Naive B cell (primary cell): Measurements from ENCODE around the gene PCGF3. TPM values are rescaled to one million over a fixed set of nuclear protein-coding genes. Genes with fewer than 3 reads are reported as not detected.
"Not testable (repeated sequence)": the region's sequence is repeated elsewhere in the genome, so short reads cannot be mapped to it uniquely, and the experiment has no call there.

Source experiments
- ATAC-seq, 2 donors: fragments of 150-1000 bp; cut with Tn5 transposase; 2 replicates each; pipeline ENCODE4 v1.10.0; 2021; ENCODE audit warnings: low read depth in 2 of 2, mild to moderate bottlenecking in 2 of 2, moderate library complexity in 2 of 2
- DNase-seq: peaks from one replicate; pipeline ENCODE4 v3.0.0; 2022
- H3K27ac Mint-ChIP-seq, 6 donors: one replicate each; pipeline ENCODE4 v1.8.0; 2020 to 2022; ENCODE audit warnings: mild to moderate bottlenecking in 6 of 6, mixed read lengths in 6 of 6, moderate library complexity in 5 of 6, inconsistent platforms in 2 of 6
- H3K27me3 Mint-ChIP-seq, 3 donors: one replicate each; pipeline ENCODE4 v1.8.0; 2021 to 2022; ENCODE audit warnings: mixed read lengths in 3 of 3, mild to moderate bottlenecking in 1 of 3
- H3K36me3 Mint-ChIP-seq, 2 donors: one replicate each; pipeline ENCODE4 v1.8.0; 2020 to 2022; ENCODE audit warnings: mixed read lengths in 2 of 2, inconsistent platforms in 1 of 2, mild to moderate bottlenecking in 1 of 2
- H3K4me1 Mint-ChIP-seq, 3 donors: one replicate each; pipeline ENCODE4 v1.8.0; 2020 to 2022; ENCODE audit warnings: mixed read lengths in 3 of 3, inconsistent platforms in 1 of 3, mild to moderate bottlenecking in 1 of 3, moderate library complexity in 1 of 3
- H3K4me3 Mint-ChIP-seq, 8 donors: one replicate each; pipeline ENCODE4 v1.8.0; 2020 to 2022; ENCODE audit warnings: mild to moderate bottlenecking in 8 of 8, mixed read lengths in 8 of 8, moderate library complexity in 8 of 8, inconsistent platforms in 2 of 8
- H3K9me3 Mint-ChIP-seq, 7 donors: one replicate each; pipeline ENCODE4 v1.8.0; 2020 to 2022; ENCODE audit warnings: mixed read lengths in 7 of 7, mild to moderate bottlenecking in 5 of 7, inconsistent platforms in 2 of 7, moderate library complexity in 1 of 7
- polyA plus RNA-seq, 6 donors: library from polyadenylated mRNA; unstranded; fragments of 300-500 nt; fragmentation: Illumina TruSeq; gene quantifications; one replicate each; pipeline ENCODE4 v1.2.3, GENCODE V29; 2021; ENCODE audit warnings: low read depth in 6 of 6

Gene PCGF3
- polyA plus RNA-seq, 6 donors from 2014 or later = 5.6 to 9.5 (median 7.1) TPM

- H3K4me1 Mint-ChIP-seq = peaks cover 12 to 40% (median 17%) of the 10 kb centered on the region in 3 donors
- H3K27ac Mint-ChIP-seq = peak overlapping the region; percentile 44 to 91 (median 82)
- peak; percentile 75 for DNase-seq
- H3K27me3 Mint-ChIP-seq = no peaks in the 10 kb centered on the region
- H3K9me3 Mint-ChIP-seq = peaks cover 0 to 5% (median 0%) of the 10 kb centered on the region in 7 donors
- peak overlapping the region; percentile 82 to 92 (median 87) for H3K4me3 Mint-ChIP-seq
- peak; percentile 88 to 91 for ATAC-seq
- H3K36me3 Mint-ChIP-seq = peaks cover 0 to 16% of the 10 kb centered on the region in 2 donors
Measured at GRCh38 chr4:663438-664428, 41.9 kb upstream of the PCGF3 start.

- peak overlapping the region in 3 of 6 donors; percentile 24 to 83 (median 80) for H3K27ac Mint-ChIP-seq
- H3K4me1 Mint-ChIP-seq = peaks cover 12 to 34% (median 16%) of the 10 kb centered on the region in 3 donors
- peaks cover 0 to 15% of the 10 kb centered on the region in 2 donors for H3K36me3 Mint-ChIP-seq
- peaks cover 0 to 5% (median 0%) of the 10 kb centered on the region in 7 donors for H3K9me3 Mint-ChIP-seq
- DNase-seq (no peak), ATAC-seq (no peak)
- peak overlapping the region; percentile 81 to 92 (median 84) for H3K4me3 Mint-ChIP-seq
- no peaks in the 10 kb centered on the region for H3K27me3 Mint-ChIP-seq
Measured at GRCh38 chr4:664713-665231, 40.9 kb upstream of the PCGF3 start.

DNA sequence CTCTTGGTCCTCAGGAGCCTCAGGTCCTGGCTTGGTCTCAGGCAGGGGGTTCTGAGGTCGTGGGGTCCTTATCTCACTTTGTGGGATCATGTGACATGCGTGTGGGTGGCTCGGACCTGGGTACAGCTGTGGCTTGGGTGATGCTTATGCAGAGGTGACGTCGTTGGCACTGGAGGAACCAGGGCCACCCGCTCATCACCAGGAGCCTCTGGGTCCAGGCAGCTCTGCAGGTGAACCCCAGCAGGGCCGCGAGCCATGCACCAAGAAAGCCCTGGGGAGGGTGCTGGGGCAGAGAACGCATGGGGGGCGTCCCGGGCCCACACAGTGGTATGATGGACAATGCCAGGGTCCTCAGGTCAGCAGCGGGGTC, 40.3 kb upstream of the PCGF3 start:
- no peak for ATAC-seq
- DNase-seq = no peak
- Mint-ChIP-seq H3K27ac (peak overlapping the region in 3 of 6 donors; percentile 28 to 80 (median 67)), H3K4me1 (peaks cover 12 to 34% (median 13%) of the 10 kb centered on the region in 3 donors), H3K4me3 (peak overlapping the region; percentile 1 to 92 (median 72)), H3K27me3 (no peaks in the 10 kb centered on the region), H3K36me3 (peaks cover 0 to 9% of the 10 kb centered on the region in 2 donors), H3K9me3 (peaks cover 0 to 5% (median 0%) of the 10 kb centered on the region in 7 donors)

- peaks cover 11 to 34% (median 12%) of the 10 kb centered on the region in 3 donors for H3K4me1 Mint-ChIP-seq
- no peak for ATAC-seq
- no peaks in the 10 kb centered on the region for H3K27me3 Mint-ChIP-seq
- no peak for DNase-seq
- peaks cover 0 to 2% (median 0%) of the 10 kb centered on the region in 7 donors for H3K9me3 Mint-ChIP-seq
- H3K27ac Mint-ChIP-seq = peak overlapping the region in 1 of 6 donors; percentile 80
- peak overlapping the region in 4 of 8 donors; percentile 6 to 82 (median 19) for H3K4me3 Mint-ChIP-seq
- H3K36me3 Mint-ChIP-seq = peaks cover 0 to 4% of the 10 kb centered on the region in 2 donors
Measured at GRCh38 chr4:665751-666435, 39.7 kb upstream of the PCGF3 start.

DNA sequence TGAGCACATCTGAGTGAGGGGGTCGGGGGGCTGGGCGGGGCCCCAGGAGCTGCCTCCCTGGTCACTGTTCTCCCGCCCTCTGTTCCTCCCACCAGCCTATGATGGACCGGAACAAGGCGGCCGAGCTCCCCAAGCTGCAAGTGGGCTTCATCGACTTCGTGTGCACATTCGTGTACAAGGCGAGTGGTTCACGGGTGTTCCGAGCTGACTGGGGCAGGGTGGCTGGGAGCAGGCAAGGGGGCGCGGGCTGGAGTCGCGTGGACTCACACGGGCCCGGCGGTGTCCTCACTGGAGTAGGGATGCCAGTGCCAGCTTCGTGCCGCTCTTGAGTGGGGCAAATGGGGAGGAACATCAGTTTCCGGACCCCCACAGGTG, 39.2 kb upstream of the PCGF3 start:
- peaks cover 0 to 1% (median 0%) of the 10 kb centered on the region in 7 donors for H3K9me3 Mint-ChIP-seq
- H3K4me1 Mint-ChIP-seq = peaks cover 11 to 34% (median 12%) of the 10 kb centered on the region in 3 donors
- H3K36me3 Mint-ChIP-seq = no peaks in the 10 kb centered on the region
- peak overlapping the region in 1 of 8 donors; percentile 35 for H3K4me3 Mint-ChIP-seq
- no peak overlapping the region for H3K27ac Mint-ChIP-seq
- H3K27me3 Mint-ChIP-seq = no peaks in the 10 kb centered on the region
- ATAC-seq = no peak
- no peak for DNase-seq

- Mint-ChIP-seq H3K27me3 (no peaks in the 10 kb centered on the region), H3K27ac (no peak overlapping the region), H3K9me3 (peaks cover 0 to 1% (median 0%) of the 10 kb centered on the region in 7 donors), H3K36me3 (no peaks in the 10 kb centered on the region), H3K4me3 (peak overlapping the region in 1 of 8 donors; percentile 35), H3K4me1 (peaks cover 11 to 34% (median 12%) of the 10 kb centered on the region in 3 donors)
- ATAC-seq = no peak
- no peak for DNase-seq
Measured at GRCh38 chr4:666822-667544, 38.6 kb upstream of the PCGF3 start.

DNA sequence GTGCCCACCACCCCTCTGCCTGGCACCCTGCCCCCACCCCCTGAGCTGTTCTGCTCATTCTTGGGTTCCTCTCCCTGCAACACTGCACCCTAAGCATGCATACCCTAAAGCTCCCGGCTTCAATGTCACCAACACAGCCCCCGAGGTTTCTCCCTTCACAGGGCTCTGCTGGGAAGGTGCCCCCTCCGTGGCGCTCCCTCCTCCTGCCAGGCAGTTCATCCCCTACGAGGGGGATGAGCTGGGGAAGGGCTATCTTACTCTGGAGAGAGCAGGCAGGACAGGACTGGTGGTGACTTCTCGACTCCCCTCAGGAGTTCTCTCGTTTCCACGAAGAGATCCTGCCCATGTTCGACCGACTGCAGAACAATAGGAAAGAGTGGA, 38.1 kb upstream of the PCGF3 start:
- H3K27ac Mint-ChIP-seq = peak overlapping the region in 1 of 6 donors; percentile 66
- DNase-seq (no peak), ATAC-seq (no peak)
- H3K27me3 Mint-ChIP-seq = no peaks in the 10 kb centered on the region
- H3K36me3 Mint-ChIP-seq = no peaks in the 10 kb centered on the region
- no peak overlapping the region for H3K4me3 Mint-ChIP-seq
- peaks cover 0 to 1% (median 0%) of the 10 kb centered on the region in 7 donors for H3K9me3 Mint-ChIP-seq
- H3K4me1 Mint-ChIP-seq = peaks cover 11 to 34% (median 12%) of the 10 kb centered on the region in 3 donors

DNA sequence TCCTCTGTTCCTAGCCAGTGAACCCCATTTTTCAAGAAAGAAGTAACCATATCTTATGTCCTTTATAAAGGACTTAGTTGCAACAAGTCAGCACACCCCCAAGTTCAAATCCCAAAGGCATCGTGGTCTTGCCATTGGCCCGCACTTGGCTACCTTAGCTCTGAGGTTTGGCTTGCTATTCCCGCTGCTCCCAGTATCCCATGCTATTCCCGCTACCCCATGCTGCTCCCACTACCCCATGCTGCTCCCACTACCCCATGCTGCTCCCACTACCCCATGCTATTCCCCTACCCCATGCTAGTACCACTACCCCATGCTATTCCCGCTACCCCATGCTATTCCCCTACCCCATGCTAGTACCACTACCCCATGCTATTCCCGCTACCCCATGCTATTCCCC, 37.4 kb upstream of the PCGF3 start:
- peaks cover 11 to 31% (median 14%) of the 10 kb centered on the region in 3 donors for H3K4me1 Mint-ChIP-seq
- not testable (repeated sequence) for H3K36me3 Mint-ChIP-seq, H3K27me3 Mint-ChIP-seq, H3K27ac Mint-ChIP-seq, DNase-seq, ATAC-seq, H3K9me3 Mint-ChIP-seq, H3K4me3 Mint-ChIP-seq

DNA sequence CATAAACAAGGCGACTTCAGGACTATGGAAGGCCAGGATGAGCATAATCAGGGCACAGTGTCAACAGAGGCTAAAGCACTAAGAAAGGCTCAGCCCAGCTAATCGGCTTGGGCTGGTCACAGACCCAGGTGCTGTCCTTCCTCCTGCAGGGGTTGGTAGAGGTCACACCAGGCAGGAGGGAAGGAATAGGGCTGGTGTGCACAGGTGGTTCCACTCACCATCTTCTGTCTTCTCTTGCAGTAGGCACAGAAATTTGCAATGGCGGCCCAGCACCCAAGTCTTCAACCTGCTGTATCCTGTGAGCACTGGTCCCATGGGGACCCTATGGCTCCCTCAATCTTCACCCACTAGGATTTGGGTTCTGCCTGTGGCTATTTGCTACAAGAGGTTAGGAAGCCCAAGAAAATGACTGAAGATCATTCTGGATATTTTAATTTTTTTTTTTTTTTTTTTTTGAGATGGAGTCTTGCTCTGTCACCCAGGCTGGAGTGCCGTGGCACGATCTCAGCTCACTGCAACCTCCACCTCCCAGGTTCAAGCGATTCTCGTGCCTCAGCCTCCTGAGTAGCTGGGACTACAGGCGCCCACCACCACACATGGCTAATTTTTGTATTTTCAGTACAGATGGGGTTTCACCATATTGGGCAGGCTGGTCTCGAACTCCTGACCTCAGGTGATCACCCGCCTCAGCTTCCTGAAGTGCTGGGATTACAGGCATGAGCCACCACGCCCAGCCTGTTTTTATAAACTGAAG, 35.6 kb upstream of the PCGF3 start:
- not testable (repeated sequence) for H3K9me3 Mint-ChIP-seq, H3K27ac Mint-ChIP-seq, DNase-seq, H3K27me3 Mint-ChIP-seq, ATAC-seq, H3K36me3 Mint-ChIP-seq
- peak overlapping the region in 1 of 8 donors; percentile 95 for H3K4me3 Mint-ChIP-seq
- H3K4me1 Mint-ChIP-seq = peaks cover 4 to 22% (median 17%) of the 10 kb centered on the region in 3 donors

DNA sequence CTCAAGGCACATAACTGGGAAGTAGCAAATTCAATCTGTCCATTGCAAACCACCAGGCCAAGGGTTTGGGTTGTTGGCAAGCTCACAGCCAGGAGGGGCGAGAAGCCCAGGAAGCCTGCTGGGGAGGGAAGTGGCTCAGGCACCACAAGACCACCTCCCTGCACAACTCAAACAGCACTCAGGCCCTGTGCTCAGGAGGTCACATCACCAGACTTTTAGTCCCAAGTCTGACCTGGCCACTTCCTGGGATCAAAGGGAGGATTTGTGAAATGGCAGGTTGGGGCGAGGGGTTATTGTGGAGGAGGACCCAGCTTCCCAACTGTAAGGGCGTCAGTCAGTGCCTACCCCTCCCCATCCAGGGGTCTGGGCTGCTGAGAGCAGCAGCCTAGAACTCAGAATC, 33.9 kb upstream of the PCGF3 start:
- Mint-ChIP-seq H3K36me3 (no peaks in the 10 kb centered on the region), H3K27me3 (no peaks in the 10 kb centered on the region), H3K9me3 (no peaks in the 10 kb centered on the region), H3K4me3 (peak overlapping the region in 6 of 8 donors; percentile 32 to 95 (median 64)), H3K4me1 (peaks cover 12 to 25% (median 16%) of the 10 kb centered on the region in 3 donors), H3K27ac (no peak overlapping the region)
- ATAC-seq = no peak
- DNase-seq = no peak

DNA sequence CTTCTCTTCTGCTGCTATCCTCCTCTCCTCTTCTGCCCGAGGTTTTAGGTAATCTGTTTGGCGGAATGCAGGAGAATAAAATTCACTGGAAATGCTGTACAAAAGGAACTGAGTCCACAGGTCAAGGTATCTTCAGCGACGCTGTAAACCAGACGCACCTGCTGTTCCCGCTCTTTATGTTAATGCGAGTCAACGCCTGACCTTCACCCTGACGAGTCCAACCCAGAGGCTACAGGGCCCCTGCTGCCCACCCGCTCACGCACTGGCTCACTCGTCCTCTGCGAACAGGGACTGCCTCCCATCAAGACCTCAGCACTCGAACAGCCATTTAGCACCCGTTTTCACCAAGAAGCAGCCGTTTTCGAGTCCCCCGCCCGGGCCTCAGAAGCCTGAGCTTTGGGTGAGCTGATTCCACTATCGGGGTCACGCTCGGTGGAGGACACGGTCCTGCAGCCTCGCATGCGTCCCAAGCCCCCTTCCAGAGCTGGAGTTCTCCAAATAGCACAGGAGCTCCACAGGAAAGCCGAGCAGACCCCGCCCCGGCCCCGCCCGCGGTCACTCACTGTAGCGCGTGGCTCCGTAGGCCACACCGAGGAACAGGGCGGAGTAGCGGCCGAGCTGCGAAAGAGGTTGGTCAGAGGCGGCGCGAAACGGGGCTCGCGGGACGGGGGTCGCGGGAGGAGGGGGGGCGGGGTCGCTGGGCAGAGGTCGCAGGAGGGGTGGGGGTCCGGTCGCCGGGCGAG, 32.1 kb upstream of the PCGF3 start:
- no peak for ATAC-seq
- peak overlapping the region in 4 of 6 donors; percentile 33 to 91 (median 60) for H3K27ac Mint-ChIP-seq
- no peaks in the 10 kb centered on the region for H3K36me3 Mint-ChIP-seq
- no peak for DNase-seq
- no peaks in the 10 kb centered on the region for H3K27me3 Mint-ChIP-seq
- H3K4me1 Mint-ChIP-seq = peaks cover 12 to 18% (median 16%) of the 10 kb centered on the region in 3 donors
- H3K9me3 Mint-ChIP-seq = no peaks in the 10 kb centered on the region
- peak overlapping the region; percentile 74 to 95 (median 90) for H3K4me3 Mint-ChIP-seq
